Rectal smooth muscle tissue (tissue), 1 donor: ENCODE results near the gene VCL.
A peak's percentile ranks its signal among the peaks of the same experiment; 100 is the strongest.
"Not testable (repeated sequence)": the region's sequence is repeated elsewhere in the genome, so short reads cannot be mapped to it uniquely, and the experiment has no call there.

Source experiments
- H3K27ac ChIP-seq: one replicate; pipeline ENCODE4 v1.7.0; 2013; ENCODE audit warnings: low read depth, low read length, inconsistent platforms
- H3K27me3 ChIP-seq: one replicate; pipeline ENCODE4 v1.7.0; 2013; ENCODE audit warnings: low read length; ENCODE audit not compliant: control insufficient read depth, insufficient read depth
- H3K36me3 ChIP-seq: one replicate; pipeline ENCODE4 v1.7.0; 2013; ENCODE audit warnings: low read length; ENCODE audit not compliant: control insufficient read depth, insufficient read depth
- H3K4me1 ChIP-seq: one replicate; pipeline ENCODE4 v1.7.0; 2013; ENCODE audit warnings: low read length; ENCODE audit not compliant: control insufficient read depth, insufficient read depth
- H3K4me3 ChIP-seq: one replicate; pipeline ENCODE4 v1.7.0; 2013; ENCODE audit warnings: low read length
- H3K9ac ChIP-seq: one replicate; pipeline ENCODE4 v1.7.0; 2013; ENCODE audit warnings: low read length

The VCL gene

GRCh38 chr10:73965267-73965889 lies 32.5 kb upstream of the VCL start:
- peak overlapping the region; percentile 95 for H3K27ac ChIP-seq
- not testable (repeated sequence) for H3K9ac ChIP-seq, H3K36me3 ChIP-seq, H3K27me3 ChIP-seq
- peaks cover 31% of the 10 kb centered on the region for H3K4me1 ChIP-seq
- peak overlapping the region; percentile 32 for H3K4me3 ChIP-seq

- no peaks in the 10 kb centered on the region for H3K36me3 ChIP-seq
- H3K9ac ChIP-seq: no peak overlapping the region
- H3K4me1 ChIP-seq: peaks cover 31% of the 10 kb centered on the region
- H3K4me3 ChIP-seq: peak overlapping the region; percentile 32
- peak overlapping the region; percentile 95 for H3K27ac ChIP-seq
- H3K27me3 ChIP-seq: no peaks in the 10 kb centered on the region
Measured at GRCh38 chr10:73965890-73966768, 31.8 kb upstream of the VCL start.

- peak overlapping the region; percentile 95 for H3K27ac ChIP-seq
- no peaks in the 10 kb centered on the region for H3K36me3 ChIP-seq
- no peak overlapping the region for H3K9ac ChIP-seq
- peaks cover 31% of the 10 kb centered on the region for H3K4me1 ChIP-seq
- H3K4me3 ChIP-seq: no peak overlapping the region
- no peaks in the 10 kb centered on the region for H3K27me3 ChIP-seq
Measured at GRCh38 chr10:73967022-73967429, 30.9 kb upstream of the VCL start.

GRCh38 chr10:73967544-73967943 lies 30.4 kb upstream of the VCL start:
- Histone ChIP-seq H3K4me1 (peaks cover 31% of the 10 kb centered on the region), H3K27me3 (no peaks in the 10 kb centered on the region), H3K36me3 (no peaks in the 10 kb centered on the region), H3K9ac (no peak overlapping the region), H3K4me3 (no peak overlapping the region), H3K27ac (peak overlapping the region; percentile 95)

GRCh38 chr10:73968098-73968521 lies 29.8 kb upstream of the VCL start:
- H3K36me3 ChIP-seq: no peaks in the 10 kb centered on the region
- H3K27ac ChIP-seq: peak overlapping the region; percentile 95
- no peaks in the 10 kb centered on the region for H3K27me3 ChIP-seq
- no peak overlapping the region for H3K9ac ChIP-seq
- peaks cover 31% of the 10 kb centered on the region for H3K4me1 ChIP-seq
- peak overlapping the region; percentile 4 for H3K4me3 ChIP-seq

- no peaks in the 10 kb centered on the region for H3K27me3 ChIP-seq
- peak overlapping the region; percentile 95 for H3K27ac ChIP-seq
- H3K4me1 ChIP-seq: peaks cover 31% of the 10 kb centered on the region
- H3K4me3 ChIP-seq: no peak overlapping the region
- no peaks in the 10 kb centered on the region for H3K36me3 ChIP-seq
- H3K9ac ChIP-seq: no peak overlapping the region
Measured at GRCh38 chr10:73969224-73969841, 28.6 kb upstream of the VCL start.

- Histone ChIP-seq H3K4me1 (peaks cover 28% of the 10 kb centered on the region), H3K27me3 (no peaks in the 10 kb centered on the region), H3K36me3 (no peaks in the 10 kb centered on the region), H3K9ac (no peak overlapping the region), H3K27ac (no peak overlapping the region), H3K4me3 (no peak overlapping the region)
Measured at GRCh38 chr10:73970845-73971244, 27.1 kb upstream of the VCL start.

- Histone ChIP-seq H3K4me1 (peaks cover 23% of the 10 kb centered on the region), H3K27ac (no peak overlapping the region), H3K27me3 (no peaks in the 10 kb centered on the region), H3K4me3 (no peak overlapping the region), H3K36me3 (no peaks in the 10 kb centered on the region), H3K9ac (no peak overlapping the region)
Measured at GRCh38 chr10:73971636-73972354, 26.1 kb upstream of the VCL start.

GRCh38 chr10:73973427-73973826 lies 24.5 kb upstream of the VCL start:
- no peaks in the 10 kb centered on the region for H3K27me3 ChIP-seq
- peaks cover 8% of the 10 kb centered on the region for H3K4me1 ChIP-seq
- no peak overlapping the region for H3K27ac ChIP-seq
- H3K9ac ChIP-seq: no peak overlapping the region
- no peaks in the 10 kb centered on the region for H3K36me3 ChIP-seq
- H3K4me3 ChIP-seq: no peak overlapping the region

GRCh38 chr10:73974309-73974946 lies 23.5 kb upstream of the VCL start:
- no peaks in the 10 kb centered on the region for H3K27me3 ChIP-seq
- H3K36me3 ChIP-seq: no peaks in the 10 kb centered on the region
- H3K9ac ChIP-seq: no peak overlapping the region
- H3K27ac ChIP-seq: no peak overlapping the region
- H3K4me1 ChIP-seq: peaks cover 3% of the 10 kb centered on the region
- H3K4me3 ChIP-seq: no peak overlapping the region

- Histone ChIP-seq H3K36me3 (no peaks in the 10 kb centered on the region), H3K4me1 (no peaks in the 10 kb centered on the region), H3K9ac (no peak overlapping the region), H3K27ac (no peak overlapping the region), H3K4me3 (no peak overlapping the region), H3K27me3 (no peaks in the 10 kb centered on the region)
Measured at GRCh38 chr10:73975388-73975787, 22.5 kb upstream of the VCL start.
